ENCODE measurements around the gene GDA.

Gene GDA

DNA sequence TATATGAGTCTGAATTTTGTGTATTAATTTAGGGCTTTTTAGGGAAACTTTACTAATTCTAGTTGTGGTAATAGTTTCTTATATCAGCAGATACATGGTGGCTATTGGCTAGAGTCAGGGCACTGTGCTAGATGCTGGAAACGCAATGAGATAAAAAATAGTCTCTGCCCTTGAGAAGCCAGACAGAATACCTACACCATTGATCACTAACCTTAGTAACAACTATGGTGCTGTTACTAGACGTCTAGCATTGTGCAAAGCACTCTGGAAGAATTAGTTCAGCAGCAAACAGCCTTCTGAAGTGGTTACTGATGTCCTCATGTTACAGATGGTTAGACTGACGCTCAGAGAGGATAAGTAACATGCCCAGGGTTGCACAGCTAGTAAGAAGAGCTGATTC is 61.8 kb downstream of the GDA start:
- TF ChIP-seq MYC (IDR thresholded peaks at IDR 0.05; ENCODE audit: low read depth, low read length): no peak
- TF ChIP-seq, protein P1, sequence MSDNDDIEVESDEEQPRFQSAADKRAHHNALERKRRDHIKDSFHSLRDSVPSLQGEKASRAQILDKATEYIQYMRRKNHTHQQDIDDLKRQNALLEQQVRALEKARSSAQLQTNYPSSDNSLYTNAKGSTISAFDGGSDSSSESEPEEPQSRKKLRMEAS (IDR thresholded peaks at IDR 0.05; ENCODE audit: low read depth, low read length): no peak
- TF ChIP-seq POLR2A (IDR thresholded peaks at IDR 0.05; ENCODE audit: extremely low read depth, insufficient read length): no peak
- TF ChIP-seq, protein P2, sequence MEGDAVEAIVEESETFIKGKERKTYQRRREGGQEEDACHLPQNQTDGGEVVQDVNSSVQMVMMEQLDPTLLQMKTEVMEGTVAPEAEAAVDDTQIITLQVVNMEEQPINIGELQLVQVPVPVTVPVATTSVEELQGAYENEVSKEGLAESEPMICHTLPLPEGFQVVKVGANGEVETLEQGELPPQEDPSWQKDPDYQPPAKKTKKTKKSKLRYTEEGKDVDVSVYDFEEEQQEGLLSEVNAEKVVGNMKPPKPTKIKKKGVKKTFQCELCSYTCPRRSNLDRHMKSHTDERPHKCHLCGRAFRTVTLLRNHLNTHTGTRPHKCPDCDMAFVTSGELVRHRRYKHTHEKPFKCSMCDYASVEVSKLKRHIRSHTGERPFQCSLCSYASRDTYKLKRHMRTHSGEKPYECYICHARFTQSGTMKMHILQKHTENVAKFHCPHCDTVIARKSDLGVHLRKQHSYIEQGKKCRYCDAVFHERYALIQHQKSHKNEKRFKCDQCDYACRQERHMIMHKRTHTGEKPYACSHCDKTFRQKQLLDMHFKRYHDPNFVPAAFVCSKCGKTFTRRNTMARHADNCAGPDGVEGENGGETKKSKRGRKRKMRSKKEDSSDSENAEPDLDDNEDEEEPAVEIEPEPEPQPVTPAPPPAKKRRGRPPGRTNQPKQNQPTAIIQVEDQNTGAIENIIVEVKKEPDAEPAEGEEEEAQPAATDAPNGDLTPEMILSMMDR (IDR thresholded peaks at IDR 0.05; ENCODE audit: low read depth, low read length): no peak
- no peak overlapping the region for H3K4me3 ChIP-seq (ENCODE audit: low read depth, low read length)
- no peak for DNase-seq (ENCODE audit: low read depth)

DNA sequence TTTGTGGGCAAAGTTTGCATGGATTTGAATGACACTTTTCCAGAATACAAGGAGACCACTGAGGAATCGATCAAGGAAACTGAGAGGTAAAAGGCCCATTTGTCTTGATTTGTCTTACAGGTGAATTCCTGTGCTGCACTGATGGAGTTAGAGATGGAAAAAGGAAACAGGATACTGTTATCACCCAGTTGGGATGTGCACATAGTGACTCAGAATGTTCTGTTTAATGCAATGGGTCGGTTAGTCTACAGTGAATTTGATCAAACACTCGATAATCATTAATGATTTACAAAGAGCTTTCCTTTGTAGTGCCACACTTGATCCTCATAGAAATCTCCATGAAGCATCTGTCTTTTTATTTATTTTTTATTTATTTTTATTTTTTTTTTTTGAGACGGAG is 64.7 kb downstream of the GDA start:
- TF ChIP-seq POLR2A (IDR thresholded peaks at IDR 0.05; ENCODE audit: extremely low read depth, insufficient read length): no peak
- TF ChIP-seq MYC (IDR thresholded peaks at IDR 0.05; ENCODE audit: low read depth, low read length): no peak
- TF ChIP-seq, protein P2 (IDR thresholded peaks at IDR 0.05; ENCODE audit: low read depth, low read length): no peak
- TF ChIP-seq, protein P1 (IDR thresholded peaks at IDR 0.05; ENCODE audit: low read depth, low read length): no peak
- no peak overlapping the region for H3K4me3 ChIP-seq (ENCODE audit: low read depth, low read length)
- no peak for DNase-seq (ENCODE audit: low read depth)

DNA sequence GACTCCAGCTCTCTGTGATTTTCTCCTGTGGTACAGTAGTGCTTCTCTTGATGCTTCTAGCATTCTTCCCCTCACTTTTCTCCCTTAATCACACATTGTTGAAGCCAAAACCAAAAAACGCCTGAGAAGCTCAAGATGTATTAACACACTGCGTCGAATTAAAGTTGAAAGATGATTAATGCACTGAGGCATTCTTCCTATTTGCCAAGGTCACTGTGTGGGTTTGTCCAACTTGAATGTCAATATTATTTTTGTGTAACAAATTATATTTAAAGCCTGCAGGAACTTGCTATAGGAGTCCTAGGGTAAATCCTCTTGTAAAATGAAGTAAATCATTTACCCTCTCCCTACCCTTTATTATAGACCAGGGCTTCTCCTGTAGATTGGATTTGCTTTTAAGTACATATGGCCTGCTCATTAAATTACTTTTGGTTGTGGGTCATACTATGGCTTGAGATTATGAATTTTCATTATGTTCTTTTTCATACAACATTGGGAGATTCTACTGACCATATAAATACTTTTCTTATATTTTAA is 68.1 kb downstream of the GDA start:
- TF ChIP-seq, protein P2 (IDR thresholded peaks at IDR 0.05; ENCODE audit: low read depth, low read length): no peak
- TF ChIP-seq, protein P1 (IDR thresholded peaks at IDR 0.05; ENCODE audit: low read depth, low read length): no peak
- TF ChIP-seq MYC (IDR thresholded peaks at IDR 0.05; ENCODE audit: low read depth, low read length) (no peak), POLR2A (IDR thresholded peaks at IDR 0.05; ENCODE audit: extremely low read depth, insufficient read length) (no peak)
- no peak overlapping the region for H3K4me3 ChIP-seq (ENCODE audit: low read depth, low read length)
- no peak for DNase-seq (ENCODE audit: low read depth)

DNA sequence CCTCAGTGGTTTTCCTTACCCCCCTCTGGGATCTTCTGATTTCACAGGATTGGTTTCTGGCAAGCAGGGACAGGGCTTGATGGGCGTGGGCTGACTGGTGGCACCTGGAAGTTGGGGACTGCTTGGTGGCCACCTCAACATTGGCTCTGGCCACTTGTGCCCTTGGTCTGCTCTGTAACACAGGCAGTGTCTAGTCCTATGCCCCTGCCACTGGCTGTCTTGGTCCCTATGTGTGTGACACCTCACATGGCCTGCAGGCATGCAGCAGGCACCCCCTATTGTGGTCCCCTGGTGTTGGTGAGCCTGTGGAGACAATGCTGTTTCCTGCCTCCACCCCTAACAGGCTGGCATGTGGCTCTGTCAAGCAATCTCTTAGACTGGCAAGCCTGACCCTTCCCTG is 71.3 kb downstream of the GDA start:
- DNase-seq (ENCODE audit: low read depth): no peak
- TF ChIP-seq MYC (IDR thresholded peaks at IDR 0.05; ENCODE audit: low read depth, low read length) (no peak), POLR2A (IDR thresholded peaks at IDR 0.05; ENCODE audit: extremely low read depth, insufficient read length) (no peak)
- TF ChIP-seq, protein P1 (IDR thresholded peaks at IDR 0.05; ENCODE audit: low read depth, low read length): no peak
- TF ChIP-seq, protein P2 (IDR thresholded peaks at IDR 0.05; ENCODE audit: low read depth, low read length): no peak
- no peak overlapping the region for H3K4me3 ChIP-seq (ENCODE audit: low read depth, low read length)

DNA sequence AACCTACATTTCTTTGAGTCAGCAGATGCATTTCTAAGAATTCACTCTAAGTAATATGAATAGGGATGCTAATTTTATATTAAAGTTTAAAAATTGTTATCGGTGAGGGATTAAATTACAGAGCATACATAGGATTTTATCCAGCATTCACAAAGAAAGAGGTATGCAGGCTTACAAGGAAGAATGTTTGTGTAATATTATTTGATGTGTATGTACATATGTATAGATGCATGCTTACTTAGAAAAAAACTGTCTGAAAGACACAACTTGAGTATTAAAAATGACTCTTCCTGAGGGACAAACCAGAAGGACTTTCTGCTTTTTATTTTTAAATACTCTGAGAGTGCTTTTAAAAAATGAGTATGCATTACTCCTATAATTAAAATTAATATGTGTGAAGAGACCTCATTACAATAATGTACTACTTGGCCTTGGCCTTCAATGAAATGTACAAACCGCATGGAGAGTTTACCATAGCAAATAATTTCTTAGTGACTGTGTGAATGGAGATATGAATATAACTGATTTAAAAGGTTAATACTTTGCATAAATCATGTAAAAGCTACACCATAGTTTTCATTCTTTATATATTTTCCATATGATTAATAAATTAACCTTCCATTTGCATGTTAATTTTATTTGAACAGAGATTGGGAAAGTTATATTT is 77.0 kb downstream of the GDA start:
- TF ChIP-seq POLR2A (IDR thresholded peaks at IDR 0.05; ENCODE audit: extremely low read depth, insufficient read length) (no peak), MYC (IDR thresholded peaks at IDR 0.05; ENCODE audit: low read depth, low read length) (no peak)
- TF ChIP-seq, protein P1 (IDR thresholded peaks at IDR 0.05; ENCODE audit: low read depth, low read length): no peak
- TF ChIP-seq, protein P2 (IDR thresholded peaks at IDR 0.05; ENCODE audit: low read depth, low read length): no peak
- H3K4me3 ChIP-seq (ENCODE audit: low read depth, low read length): no peak overlapping the region
- DNase-seq (ENCODE audit: low read depth): no peak

Measured in NB4 (cell line).